ENCODE data around the gene CHRNA3.

CHRNA3 gene

DNA sequence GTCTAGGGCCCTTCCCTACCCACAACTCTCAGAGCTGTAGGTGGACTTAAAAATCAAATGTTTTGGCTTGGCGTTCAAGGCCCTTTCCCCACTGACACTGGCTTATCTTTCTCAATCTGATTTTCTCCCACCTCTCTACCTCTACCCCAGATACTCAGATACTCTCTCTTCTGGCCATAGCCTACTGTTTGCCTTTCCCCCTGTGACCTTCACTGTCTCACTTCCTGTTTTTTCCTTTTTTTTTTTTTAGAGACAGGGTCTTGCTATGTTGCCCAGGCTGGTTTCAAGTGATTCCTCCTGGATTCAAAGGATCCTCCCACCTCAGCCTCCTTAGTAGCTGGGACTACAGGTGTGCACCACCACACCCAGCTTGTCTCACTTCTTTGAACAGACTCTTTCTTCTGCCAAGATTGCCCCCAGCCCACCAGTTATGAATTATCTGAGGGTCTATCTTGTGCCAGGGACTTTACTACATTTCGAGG, 15.6 kb upstream of the CHRNA3 start:
- no peak for TF ChIP-seq CTCF (IDR thresholded peaks at IDR 0.05; ENCODE audit: insufficient read depth, missing control alignments)
- FAIRE-seq = no peak
- no peak for DNase-seq (ENCODE audit: insufficient read length, low spot score)

GRCh38 chr15:78635346-78635745, 14.6 kb upstream of the CHRNA3 start:
- no peak for TF ChIP-seq CTCF (IDR thresholded peaks at IDR 0.05; ENCODE audit: insufficient read depth, missing control alignments)
- DNase-seq (ENCODE audit: insufficient read length, low spot score) (no peak), FAIRE-seq (no peak)

DNA sequence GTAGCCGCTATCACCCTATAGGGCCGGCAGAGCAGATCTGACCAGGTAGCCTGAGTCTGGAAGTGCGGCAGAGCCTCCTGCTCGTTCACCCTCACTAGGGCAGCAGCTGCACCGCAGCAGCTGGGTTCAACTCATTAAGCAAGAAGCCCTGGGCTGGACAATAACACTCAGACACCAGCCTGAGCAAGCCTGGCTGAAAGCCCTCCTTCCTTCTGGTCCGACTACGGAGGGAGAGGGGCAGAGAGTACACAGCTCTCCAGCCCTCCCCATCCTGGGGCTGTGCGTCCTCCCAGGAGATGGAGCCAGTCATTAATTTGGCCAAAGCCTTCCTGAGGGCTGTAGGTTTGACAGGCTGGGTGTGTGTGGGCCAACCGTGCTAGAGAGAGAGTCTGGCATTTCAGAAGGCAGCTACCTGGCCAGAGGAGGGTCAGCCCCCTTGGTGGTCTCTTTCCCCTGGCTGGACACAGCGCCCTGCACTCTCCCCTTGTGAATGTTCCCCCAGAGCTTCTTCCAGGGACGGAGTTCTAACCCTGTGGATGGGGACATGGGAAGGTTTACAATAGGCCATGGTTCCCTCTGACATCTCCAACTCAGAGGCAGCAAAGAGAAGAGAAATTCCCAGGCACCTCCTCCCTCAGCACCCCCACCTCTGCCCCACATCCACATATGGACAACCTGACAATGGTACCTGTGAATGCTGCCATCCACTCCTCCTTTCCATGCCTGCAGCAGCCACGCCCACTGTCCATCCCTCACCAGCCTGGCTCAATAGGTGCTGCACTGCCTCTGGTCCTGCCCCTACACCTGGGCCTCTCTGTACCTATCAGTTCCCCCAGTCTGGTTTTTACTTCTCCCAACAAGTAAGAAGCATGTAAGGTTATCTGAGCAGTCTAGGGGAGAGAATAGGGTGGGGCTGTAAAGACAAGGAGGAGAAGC, 13.7 kb upstream of the CHRNA3 start:
- TF ChIP-seq CTCF (IDR thresholded peaks at IDR 0.05; ENCODE audit: insufficient read depth, missing control alignments) = no peak
- no peak for FAIRE-seq

GRCh38 chr15:78633348-78633747, 12.6 kb upstream of the CHRNA3 start:
- no peak for DNase-seq (ENCODE audit: insufficient read length, low spot score)
- TF ChIP-seq CTCF (IDR thresholded peaks at IDR 0.05; ENCODE audit: insufficient read depth, missing control alignments) = no peak
- FAIRE-seq = no peak

More for the DNA sequence above, 13.7 kb upstream of the CHRNA3 start:
- DNase-seq (ENCODE audit: insufficient read length, low spot score) = no peak

DNA sequence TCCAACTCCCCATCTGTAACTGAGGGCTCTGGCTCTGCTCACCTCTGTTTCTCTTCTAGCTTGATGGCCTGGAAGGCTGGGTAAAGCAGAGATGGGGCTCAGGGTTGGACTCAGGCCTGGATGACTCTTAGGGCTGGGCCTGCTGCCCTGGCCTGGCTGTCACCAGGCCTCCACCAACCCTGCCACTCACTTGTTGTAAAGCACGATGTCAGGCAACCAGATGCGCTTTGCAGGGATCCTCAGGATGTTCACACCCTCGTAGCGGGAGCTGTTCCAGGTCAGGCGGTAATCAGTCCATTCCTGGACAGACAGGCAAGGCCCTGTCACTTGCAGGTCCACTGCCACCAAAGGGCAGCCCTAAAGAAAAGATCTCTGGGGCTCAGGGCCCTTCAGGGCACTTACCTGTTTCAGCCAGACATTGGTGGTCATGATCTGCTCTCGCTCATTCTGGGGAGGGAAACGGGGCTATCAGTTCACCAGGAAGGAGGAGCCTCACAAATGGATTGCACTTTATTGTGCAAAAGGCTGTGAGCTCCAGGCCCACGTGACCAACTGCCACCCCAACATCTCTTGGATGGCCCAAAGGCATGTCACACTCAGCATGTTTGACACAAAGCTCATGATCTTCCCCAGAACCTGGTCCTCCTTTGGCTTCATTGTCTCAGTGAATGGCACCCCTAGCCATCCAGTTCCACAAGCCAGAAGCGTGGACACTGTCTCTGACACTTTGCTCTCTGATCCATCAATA, 10.3 kb upstream of the CHRNA3 start:
- no peak for TF ChIP-seq CTCF (IDR thresholded peaks at IDR 0.05; ENCODE audit: insufficient read depth, missing control alignments)
- FAIRE-seq = no peak
- DNase-seq (ENCODE audit: insufficient read length, low spot score) = no peak

DNA sequence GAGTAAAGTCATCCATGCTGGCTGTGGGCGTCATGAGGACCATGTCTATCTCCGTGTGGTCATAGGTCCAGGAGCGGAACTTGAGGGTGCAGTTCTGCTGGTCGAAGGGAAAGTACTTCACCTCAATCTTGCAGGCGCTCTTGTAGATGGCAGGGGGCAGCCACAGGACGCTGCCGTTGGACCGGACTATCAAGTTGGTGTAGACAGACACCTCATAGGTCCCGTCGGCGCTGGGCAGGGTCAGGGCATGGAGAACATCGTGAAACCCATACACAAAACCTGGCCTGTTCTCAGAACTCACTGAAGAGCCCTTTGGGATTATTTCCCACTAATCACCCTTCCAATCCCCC, 8.9 kb upstream of the CHRNA3 start:
- FAIRE-seq (no peak), DNase-seq (ENCODE audit: insufficient read length, low spot score) (no peak)
- no peak for TF ChIP-seq CTCF (IDR thresholded peaks at IDR 0.05; ENCODE audit: insufficient read depth, missing control alignments)
